Measurements from ENCODE around the gene NCOA3.

Gene NCOA3

GRCh38 chr20:47666304-47666703 lies 164.6 kb downstream of the NCOA3 start:
- DNase-seq (ENCODE audit: low read depth), result no peak

- DNase-seq (ENCODE audit: low read depth), result no peak
Observed at GRCh38 chr20:47667086-47667485, 165.4 kb downstream of the NCOA3 start.

- DNase-seq (ENCODE audit: low read depth), result no peak
Observed at GRCh38 chr20:47667531-47668312, 166.0 kb downstream of the NCOA3 start.

GRCh38 chr20:47668313-47669151 lies 166.8 kb downstream of the NCOA3 start:
- no peak for DNase-seq (ENCODE audit: low read depth)

- no peak for DNase-seq (ENCODE audit: low read depth)
Observed at GRCh38 chr20:47669152-47669425, 167.4 kb downstream of the NCOA3 start.

- DNase-seq (ENCODE audit: low read depth), result no peak
Observed at GRCh38 chr20:47669489-47669888, 167.8 kb downstream of the NCOA3 start.

- DNase-seq (ENCODE audit: low read depth), result no peak
Observed at GRCh38 chr20:47669927-47670890, 168.5 kb downstream of the NCOA3 start.

GRCh38 chr20:47670913-47671312 lies 169.2 kb downstream of the NCOA3 start:
- no peak for DNase-seq (ENCODE audit: low read depth)

- no peak for DNase-seq (ENCODE audit: low read depth)
Observed at GRCh38 chr20:47672166-47672565, 170.5 kb downstream of the NCOA3 start.

- DNase-seq (ENCODE audit: low read depth), result no peak
Observed at GRCh38 chr20:47672886-47673670, 171.4 kb downstream of the NCOA3 start.

GRCh38 chr20:47673671-47673955 lies 171.9 kb downstream of the NCOA3 start:
- DNase-seq (ENCODE audit: low read depth), result no peak

- DNase-seq (ENCODE audit: low read depth), result no peak
Observed at GRCh38 chr20:47674145-47674544, 172.5 kb downstream of the NCOA3 start.

- no peak for DNase-seq (ENCODE audit: low read depth)
Observed at GRCh38 chr20:47674686-47675085, 173.0 kb downstream of the NCOA3 start.

GRCh38 chr20:47675190-47676142 lies 173.8 kb downstream of the NCOA3 start:
- DNase-seq (ENCODE audit: low read depth), result no peak

- no peak for DNase-seq (ENCODE audit: low read depth)
Observed at GRCh38 chr20:47676219-47676721, 174.6 kb downstream of the NCOA3 start.

- no peak for DNase-seq (ENCODE audit: low read depth)
Observed at GRCh38 chr20:47676912-47677634, 175.4 kb downstream of the NCOA3 start.

- DNase-seq (ENCODE audit: low read depth), result peak; percentile 18
Observed at GRCh38 chr20:47677635-47678453, 176.2 kb downstream of the NCOA3 start.

GRCh38 chr20:47678536-47678935 lies 176.8 kb downstream of the NCOA3 start:
- DNase-seq (ENCODE audit: low read depth), result no peak

- DNase-seq (ENCODE audit: low read depth), result no peak
Observed at GRCh38 chr20:47679462-47679861, 177.8 kb downstream of the NCOA3 start.
